Stimulated activated CD8-positive, alpha-beta memory T cell treated with anti-CD3 and anti-CD28 coated beads, Interleukin-7, amount 100 ng/mL, for 4 hours (primary cell): ENCODE measurements around the gene PAIP2.
A peak's percentile ranks its signal among the peaks of the same experiment; 100 is the strongest.
"Not testable (repeated sequence)": the region's sequence is repeated elsewhere in the genome, so short reads cannot be mapped to it uniquely, and the experiment has no call there.

ENCODE experiments used
- DNase-seq, 2 donors: peaks; one replicate each; pipeline ENCODE4 v3.0.0-alpha.2; 2020; ENCODE audit warnings: low read depth in 2 of 2

Gene PAIP2

DNA sequence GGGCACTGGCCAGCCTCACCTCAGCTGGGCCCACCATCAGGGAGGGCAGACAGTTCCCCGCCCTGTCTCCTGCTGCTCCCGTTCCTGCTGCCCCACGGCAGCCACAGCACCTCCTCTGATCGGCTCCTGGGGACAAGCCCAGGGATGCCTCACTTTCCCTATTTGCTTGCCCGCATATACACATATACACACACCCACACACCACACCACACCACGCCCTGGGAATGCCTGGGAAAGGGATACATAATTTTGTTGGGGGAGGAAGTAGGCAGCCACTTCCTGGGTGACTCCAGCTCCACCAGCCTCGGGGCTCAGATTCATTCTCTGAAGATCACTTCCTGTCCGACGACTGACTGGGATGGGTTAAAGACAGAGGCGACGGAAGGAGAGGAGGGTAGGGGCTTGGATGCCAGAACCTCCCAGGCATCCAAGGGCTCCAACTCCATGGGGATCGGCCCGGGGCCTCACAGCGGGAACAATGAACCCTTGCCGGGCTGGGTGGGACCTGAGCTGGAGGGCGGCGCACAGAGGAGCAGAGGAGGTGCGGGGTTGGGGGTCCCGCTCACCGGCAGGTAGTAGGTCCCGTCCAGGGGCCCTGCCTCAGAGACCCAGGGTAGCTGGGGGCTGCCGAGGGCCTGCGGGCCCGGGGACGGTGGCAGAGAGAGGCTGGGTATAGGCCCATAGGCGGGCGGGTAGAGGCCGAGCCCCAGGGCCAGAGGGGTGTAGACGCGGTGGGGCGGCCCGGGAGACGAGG, 50.1 kb downstream of the PAIP2 start:
- no peak for DNase-seq

DNA sequence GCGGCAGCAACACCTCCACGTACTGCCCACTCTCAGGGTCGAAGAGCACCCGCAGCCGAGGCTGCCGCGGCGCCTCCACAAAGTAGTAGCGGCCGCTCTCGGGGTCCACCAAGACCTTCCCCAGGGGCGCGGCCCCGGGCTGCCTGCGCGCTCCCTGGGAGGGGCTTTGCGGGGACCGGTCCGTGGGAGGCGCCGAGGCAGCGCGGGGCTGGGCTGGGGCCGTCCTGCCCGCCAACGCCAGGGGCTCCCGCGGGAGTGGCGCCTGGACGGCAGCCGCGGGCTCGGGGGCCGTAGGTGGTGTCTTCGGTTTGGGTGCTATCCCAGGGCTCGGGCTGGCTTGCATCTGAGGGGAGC, 50.6 kb downstream of the PAIP2 start:
- no peak for DNase-seq

DNA sequence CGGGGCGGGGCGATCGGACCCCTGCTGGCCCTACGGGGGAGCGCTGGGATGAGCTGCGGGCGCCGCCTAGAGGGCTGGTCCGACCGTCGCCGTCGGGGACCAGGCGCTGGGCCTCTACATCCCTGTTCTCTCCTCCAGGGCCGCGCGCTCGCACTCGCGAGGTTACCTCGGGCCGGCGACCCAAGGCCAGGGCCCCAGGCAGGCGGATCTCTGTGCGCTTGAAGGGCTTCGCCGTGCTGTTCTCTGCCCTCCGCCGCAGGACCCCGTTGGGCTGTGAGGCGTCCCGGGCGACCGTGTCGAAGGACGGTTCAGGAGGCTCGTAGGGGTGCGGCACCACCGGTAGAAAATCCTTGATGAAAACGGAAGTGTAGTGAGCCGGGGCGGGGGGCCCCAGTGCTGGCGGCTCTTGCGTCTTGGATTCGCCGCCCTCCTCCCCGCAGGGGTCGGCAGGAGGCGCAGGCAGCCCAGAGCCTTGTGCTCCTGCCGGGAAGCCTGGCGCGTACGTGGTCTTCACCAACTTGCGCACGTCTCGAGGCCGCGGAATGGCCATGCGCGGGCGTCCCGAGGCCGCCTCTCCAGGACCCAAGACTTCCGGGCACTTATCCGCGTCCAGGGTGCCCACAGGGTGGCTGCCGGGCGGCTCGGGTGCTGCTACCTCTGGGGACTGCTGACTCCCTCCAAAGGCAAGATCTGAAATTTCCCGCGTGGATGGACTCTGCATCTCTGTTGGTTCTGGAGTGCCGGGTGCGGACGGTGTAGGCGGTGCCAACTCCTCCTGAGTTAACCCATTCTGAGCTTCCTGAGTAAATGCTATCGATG, 51.2 kb downstream of the PAIP2 start:
- peak; percentile 48 to 70 for DNase-seq

DNA sequence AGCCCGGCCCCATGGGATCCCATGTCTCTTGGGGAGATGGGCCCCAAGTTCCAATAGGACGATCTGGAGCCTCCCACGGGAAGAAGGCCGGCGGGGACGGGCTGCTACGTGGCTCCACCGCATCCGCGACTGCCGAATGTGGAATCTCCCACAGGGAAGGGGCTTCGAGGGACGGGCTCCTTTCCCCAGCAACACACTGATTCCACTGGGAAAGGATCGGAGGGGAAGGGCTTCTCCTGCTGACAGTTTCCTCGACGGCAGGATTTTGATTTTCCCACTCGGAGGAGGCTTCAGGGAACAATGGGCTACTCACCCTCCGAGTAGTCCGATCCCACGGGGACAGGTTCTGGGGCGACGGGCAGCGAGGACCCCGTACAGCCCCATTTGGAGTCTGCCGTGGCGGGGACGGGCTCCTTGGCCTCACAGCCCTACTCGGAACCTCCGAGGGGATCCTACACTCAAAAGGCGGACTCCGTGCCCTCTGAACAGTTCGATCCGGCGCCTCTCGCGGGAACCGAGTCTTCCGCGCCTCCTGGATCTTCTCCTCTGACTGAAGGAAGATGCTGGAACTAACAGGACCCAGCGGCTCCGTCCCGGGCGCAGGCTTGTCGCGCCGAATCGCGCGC, 52.0 kb downstream of the PAIP2 start:
- DNase-seq: no peak

DNA sequence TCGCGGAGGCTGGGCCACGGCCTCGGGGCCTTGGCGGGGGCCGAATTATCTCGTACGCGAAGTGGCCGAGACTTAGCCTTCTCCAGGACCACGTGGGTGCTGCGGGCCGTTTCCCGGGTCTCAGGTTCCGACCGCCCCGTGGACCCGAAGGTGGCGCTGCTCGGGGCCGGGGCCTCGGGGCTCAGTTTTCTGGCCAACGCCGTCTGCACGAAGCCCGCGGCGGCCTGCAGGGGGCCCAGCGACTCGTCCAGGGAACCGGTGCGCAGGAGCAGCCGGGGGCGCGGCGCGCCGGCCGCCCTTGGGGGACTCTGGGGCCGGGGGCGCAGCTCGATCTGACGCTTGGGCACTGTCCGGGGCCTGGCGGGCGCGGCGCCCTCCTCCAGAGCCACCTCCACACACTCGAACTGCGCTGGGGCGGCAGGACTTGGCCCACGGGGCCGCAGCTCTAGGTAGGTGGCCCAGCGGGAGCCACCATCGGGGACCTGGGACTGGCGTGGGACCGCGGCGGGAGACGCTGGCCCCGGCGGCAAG, 52.5 kb downstream of the PAIP2 start:
- peak in 1 of 2 donors; percentile 52 for DNase-seq

DNA sequence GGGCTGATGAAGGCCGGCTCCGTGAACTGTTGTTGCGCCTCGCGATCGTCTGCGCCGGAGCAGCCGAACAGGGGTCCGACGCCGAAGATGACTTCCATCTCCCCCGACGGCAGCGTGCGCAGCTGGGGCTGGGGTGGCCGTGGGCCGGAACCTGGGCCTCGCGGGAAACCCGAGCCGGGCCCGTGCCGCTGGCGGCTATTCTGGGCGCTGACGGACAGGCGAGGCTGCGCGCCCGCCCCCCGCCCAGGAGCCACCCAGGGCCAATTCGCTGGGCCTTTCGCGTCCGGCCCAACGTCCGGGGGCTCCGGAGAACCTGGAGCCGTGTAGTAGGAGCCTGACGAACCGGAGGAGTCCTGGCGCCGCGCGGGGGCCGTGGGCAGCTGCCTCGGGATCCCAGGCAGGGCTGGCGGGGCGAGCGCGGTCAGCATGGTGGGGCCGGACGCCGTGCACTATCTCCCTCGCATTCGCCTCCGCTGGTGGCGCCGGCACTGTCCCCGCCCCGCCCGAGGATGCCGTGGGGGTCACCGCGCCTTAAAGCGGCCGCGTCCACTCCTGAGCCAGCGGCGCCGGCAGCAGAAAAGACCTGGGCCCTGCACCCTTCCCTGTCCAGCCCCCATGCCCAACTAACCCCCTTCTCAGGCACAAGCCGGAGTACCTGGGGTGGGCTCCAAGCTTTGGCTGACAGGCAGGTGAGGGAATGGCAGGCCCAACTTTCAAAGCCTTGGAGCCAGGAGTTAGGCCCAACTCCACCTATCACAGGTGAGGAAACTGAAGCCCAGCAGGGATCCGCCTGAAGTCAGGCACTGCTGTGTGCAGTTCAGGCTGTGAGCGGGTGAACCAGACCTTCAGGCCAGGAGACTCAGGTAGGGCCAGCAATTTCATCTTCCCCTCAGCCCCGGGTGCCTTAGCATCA, 53.3 kb downstream of the PAIP2 start, which contains the start of gene PROB1:
PROB1 (minus strand) TSS at position 451 of the 913 bp plus-strand sequence; CDS start at position 428, 23 bp downstream.
- DNase-seq: no peak

DNA sequence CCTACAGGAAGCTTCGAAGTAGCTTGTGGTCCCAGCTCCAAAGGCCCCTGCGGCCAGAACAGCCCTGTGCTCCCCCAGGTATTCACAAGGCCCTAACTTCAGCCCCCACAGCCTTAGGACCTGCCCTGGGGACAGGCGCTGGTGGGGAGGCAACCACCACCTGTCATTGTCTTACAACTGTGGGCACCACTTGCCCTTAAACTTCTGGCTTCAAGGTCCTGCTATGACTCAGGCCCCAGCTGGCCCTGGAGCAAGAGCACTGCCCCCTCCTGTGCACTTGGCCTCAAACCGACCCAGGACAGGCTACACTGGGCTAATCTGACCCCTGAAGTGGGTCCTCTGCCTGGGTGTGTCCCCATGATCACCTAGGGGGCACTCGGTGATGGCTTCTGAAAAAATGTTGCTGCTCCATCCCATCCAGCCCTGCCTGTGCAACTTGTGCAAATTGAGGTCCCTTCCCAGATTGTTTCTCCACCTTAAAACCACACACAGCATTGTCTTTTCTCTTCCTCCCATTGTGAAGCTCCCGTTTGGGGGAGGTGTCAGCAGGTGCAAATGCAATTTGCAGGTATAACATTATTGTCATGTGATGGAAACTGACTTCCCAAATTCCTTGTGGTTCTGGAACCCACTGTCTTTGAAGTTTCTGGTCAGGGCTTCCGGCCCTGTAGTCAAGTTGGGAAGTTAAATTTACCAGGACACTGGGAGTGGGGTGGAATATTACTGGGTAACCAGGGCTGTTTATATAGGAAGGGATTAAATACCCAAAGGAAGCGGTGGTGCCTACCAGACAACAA, 54.4 kb downstream of the PAIP2 start:
- DNase-seq: no peak

DNA sequence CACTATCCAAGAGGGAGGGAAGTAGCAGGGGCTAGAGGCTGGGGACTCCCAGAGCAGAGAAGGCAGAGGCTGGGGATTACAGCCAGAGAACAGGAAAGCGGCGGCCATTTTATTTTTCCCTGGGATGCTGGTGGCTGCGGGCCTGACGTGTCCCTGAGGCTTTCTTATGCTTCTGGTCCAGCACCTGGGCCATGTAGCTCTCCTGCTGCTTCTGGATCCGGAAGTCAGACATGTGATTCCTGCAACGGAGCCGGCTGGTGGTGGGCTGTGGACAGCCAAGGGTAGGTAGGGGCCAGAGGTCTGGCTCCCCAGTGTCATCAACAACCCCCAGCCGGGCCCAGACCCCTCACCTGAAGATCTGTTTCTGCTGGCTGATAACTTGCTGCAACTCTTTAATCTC, 55.0 kb downstream of the PAIP2 start:
- no peak for DNase-seq

DNA sequence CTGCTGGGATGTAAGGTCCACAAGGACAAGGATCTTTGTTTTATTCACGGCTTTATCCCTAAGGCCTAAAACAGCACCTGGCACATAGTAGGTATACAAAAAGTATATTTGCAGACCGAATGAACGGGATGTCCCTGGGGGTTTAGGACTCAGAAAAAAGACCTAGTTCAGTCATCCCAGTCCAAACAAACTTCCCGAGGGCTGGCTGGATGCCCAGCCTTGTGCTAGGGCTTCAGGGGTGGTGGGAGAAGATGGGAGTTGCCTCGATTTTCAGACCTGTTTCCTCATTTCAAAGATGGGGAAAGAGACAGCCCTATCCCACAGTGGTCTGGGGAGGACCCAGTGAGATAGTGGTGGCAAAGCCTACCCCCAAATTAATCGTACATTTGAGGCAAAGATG, 56.3 kb downstream of the PAIP2 start:
- DNase-seq: no peak

DNA sequence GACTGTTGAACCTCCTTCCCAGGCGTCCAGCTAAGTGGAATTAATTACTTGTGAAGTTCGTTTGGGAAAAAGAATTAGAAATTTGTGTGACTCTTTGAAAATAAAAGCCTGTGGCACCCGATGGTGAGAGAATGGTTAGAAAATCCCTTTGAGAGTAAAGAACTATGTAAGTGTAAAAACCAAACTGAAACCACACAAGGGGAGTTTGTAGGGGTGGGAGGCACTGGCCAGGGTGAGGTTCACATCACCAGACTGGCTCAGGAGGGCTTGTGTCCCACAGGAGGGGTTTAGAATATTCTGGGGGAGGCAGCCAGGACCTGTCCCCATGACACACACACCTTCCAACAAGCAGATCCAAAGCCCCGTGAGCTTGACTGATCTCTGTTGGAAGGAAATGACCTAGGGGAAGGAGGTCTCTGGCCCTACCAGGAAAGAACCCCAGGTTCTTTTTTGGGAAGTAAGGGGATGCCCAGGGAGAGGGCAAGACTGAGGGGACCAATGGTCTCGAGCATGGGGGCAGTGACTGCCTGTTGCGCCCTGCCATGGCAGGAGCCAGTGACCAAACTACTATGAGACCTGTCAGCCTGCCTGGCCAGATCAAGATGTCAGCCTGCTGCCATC, 58.0 kb downstream of the PAIP2 start:
- no peak for DNase-seq

DNA sequence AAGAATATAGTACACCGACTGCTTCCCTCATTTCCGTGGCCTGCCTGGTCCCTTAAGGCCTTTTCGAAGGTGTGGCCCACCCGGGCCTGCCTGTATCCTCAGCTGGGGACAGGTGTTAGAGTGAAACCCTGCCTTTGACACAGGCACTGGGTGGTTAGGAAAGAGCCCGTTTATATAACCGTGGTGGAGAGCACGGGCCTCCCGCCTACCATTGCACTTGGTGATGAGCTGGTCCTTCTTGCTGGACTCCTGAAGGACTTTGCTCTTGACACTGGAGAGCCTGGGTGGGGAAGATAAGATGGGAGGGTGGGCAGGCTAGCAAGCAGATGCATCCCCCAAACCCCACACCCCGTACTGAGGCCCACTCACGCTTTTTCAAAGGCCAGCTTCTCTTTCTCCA, 59.9 kb downstream of the PAIP2 start:
- no peak for DNase-seq

DNA sequence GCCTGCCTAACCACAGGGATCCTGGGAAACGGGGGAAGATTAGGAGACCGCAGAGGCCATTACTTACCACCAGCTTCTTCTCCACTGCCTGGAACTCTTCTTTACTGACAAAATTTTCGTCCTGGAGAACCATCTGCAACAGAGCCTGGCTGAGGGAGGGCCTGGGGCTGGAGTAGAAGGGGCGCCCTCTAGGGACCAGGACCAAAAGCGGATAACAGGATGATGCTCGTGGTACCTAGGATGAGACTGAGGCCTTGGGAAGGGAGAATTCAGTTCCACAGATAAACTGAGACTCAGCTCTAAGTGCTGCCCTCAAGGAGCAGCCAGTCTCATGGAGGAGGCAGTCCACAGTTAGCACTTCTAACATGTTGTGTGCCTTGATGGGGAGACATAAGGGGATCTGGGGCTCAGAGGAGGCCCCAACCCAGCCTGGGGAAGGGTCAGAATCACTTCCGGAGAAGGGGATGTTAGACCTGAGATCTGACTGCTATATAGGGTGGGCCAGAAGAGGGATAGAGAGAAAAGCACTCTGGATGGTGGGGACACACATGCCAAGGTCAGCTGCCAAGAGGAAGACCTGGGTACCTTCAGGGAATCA, 61.0 kb downstream of the PAIP2 start:
- no peak for DNase-seq

DNA sequence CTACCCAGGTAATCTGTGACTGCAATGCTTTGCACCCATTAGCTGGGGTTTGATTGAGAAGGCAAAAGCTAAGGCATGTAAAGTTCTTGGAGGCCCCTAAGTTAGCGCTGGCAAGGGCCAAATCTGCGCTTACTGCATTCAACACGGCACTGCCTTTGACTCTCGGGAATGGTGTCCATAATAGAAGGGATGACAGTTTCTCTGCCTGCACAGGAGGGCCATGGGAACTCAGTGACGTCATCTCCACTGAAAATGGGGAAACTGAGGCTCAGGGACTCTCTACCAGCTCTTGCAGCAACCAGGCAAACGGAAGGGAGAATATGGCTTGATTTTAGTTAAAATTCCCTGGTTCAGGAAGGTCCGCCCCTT, 61.7 kb downstream of the PAIP2 start:
- DNase-seq: no peak

DNA sequence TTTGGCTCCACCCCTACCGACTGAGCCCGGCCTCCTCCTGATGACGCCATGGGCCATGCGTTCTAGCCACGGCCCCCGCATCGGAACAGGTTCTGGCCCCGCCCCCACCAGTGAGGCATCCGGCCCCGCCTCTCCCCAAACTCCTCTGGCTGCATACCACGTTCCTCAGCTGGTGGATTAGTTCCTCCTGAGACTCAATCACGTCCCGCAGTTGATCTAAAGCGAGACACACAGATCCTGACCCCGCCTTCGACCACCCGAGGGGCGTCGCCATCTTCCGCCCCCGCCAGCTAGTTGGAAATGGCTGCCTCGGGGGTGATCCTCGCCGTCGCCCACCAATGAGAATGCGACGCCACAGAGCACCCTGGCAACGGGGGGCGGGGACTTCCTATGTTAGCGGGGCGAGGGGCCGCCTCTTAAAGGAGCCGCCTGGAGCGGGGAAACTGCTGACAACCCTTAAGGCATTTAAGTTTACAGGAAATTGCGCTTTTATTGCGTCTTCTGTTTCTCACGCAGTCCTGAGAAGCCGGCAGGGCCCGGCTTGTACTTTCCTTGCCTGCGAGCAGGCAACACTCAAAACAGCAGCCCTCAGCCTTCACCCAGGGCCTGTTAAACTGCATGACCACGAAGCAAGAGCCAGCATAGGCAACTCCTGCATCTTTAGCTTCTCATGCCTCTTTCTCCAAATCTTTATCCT, 62.3 kb downstream of the PAIP2 start, which contains the start of gene SPATA24:
SPATA24 (minus strand) TSS at position 303 of the 697 bp plus-strand sequence; CDS start at position 274, 29 bp downstream.
- DNase-seq: peak; percentile 97

DNA sequence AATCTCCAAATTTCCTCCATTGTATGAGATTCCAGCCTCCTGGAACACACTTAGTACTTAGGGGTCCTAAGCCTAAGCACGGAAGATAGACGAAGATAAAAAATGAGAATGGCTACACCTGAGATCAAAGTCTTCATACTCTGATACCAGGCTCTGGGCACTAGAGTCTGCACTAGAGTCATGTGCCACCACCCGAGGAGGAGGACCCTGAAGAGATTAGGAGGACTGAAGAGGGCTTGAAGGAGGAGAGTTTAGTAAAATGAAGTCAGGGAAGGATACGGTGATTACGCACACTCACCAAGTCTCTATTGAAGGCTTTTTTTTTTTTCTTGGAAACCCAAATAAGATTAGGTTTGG, 62.8 kb downstream of the PAIP2 start:
- DNase-seq: no peak

DNA sequence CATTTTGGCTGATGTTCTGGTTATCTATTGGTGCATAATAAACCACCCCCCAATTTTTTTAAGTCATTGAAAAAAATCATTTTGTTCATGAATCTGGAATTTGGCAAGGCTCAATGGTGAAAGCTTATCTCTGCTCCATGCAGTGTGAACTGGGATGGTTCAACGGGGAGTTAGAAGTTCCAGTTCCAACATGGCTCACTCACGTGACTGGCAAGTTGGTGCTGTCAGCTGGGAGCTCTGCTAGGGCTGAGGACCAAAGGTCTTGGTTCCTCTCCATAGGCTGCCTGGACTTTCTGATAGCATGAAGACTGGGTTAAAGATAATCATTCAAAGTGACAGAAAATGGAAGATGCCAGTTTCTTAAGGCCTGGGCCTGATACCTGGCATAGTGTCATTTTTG, 65.3 kb downstream of the PAIP2 start:
- no peak for DNase-seq

DNA sequence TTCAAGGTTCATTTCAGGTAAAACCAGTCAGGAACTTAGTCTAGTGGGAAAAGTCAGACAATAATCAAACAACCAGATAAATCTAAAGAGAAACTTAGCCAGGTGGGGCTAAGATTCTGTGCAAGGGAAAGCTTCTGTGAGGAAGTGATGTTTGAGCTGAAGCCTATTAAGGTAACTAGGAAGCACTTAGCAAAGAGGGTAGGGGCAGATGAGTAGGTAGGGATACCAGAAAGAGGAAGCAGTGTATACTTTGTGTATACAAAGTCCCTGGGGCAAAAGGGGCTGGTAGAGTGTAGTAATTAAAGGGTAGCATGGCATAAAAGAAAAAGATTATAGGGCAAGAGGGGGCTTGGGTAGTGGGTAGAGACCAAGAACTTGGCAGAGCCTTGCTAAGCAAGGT, 65.9 kb downstream of the PAIP2 start:
- DNase-seq: no peak

DNA sequence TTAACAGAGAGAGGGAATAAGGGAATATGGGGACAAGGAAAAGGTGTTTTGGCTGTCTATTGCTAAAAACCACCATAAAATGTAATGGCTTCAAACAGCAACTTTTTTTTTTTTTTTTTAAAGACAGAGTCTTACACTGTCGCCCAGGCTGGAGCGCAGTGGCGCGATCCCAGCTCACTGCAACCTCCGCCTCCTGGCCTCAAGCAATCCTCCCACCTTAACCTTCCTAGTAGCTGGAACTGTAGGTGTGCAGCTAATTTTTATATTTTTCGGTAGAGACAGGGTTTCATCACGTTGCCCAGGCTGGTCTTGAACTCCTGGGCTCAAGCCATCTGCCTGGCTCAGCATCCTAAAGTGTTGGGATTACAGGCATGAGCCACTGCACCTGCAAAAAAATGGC, 66.5 kb downstream of the PAIP2 start:
- DNase-seq: no peak

DNA sequence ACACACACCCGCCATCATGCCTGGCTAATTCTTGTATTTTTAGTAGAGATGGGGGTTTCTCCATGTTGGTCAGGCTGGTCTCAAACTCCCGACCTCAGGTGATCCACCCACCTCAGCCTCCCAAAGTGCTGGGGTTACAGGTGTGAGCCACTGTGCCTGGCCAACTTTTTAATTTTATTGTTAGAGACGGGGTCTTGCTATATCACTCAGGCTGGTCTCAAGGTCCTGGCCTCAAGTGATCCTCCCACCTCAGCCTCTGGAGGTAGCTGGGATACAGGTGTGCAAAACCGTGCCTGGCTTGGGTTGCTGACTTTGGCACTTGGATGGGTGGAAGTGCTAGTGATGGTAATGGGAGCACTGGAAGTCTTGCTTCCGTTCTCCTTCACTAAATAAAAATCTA, 67.5 kb downstream of the PAIP2 start:
- DNase-seq: not testable (repeated sequence)
